A673 (cell line): ENCODE results near the gene SOX21.

Experiments used
- EZH2 ChIP-seq: fragments of 200-600 bp; sonication (generic); IDR thresholded peaks from 2 replicates; pipeline ENCODE4 v1.6.1; 2017; ENCODE audit warnings: borderline replicate concordance, low read depth, mild to moderate bottlenecking, mixed read lengths, antibody characterized with exemption, low read length; ENCODE audit not compliant: poor library complexity, severe bottlenecking
- TF ChIP-seq, protein P1 (sequence below): fragments of 300-800, 200-600 bp; sonication (generic); conservative IDR thresholded peaks from 2 replicates; pipeline ENCODE4 v1.5.1; 2017; ENCODE audit warnings: low read depth, mild to moderate bottlenecking, antibody characterized with exemption, low read length, moderate library complexity, mixed read lengths

DNA sequence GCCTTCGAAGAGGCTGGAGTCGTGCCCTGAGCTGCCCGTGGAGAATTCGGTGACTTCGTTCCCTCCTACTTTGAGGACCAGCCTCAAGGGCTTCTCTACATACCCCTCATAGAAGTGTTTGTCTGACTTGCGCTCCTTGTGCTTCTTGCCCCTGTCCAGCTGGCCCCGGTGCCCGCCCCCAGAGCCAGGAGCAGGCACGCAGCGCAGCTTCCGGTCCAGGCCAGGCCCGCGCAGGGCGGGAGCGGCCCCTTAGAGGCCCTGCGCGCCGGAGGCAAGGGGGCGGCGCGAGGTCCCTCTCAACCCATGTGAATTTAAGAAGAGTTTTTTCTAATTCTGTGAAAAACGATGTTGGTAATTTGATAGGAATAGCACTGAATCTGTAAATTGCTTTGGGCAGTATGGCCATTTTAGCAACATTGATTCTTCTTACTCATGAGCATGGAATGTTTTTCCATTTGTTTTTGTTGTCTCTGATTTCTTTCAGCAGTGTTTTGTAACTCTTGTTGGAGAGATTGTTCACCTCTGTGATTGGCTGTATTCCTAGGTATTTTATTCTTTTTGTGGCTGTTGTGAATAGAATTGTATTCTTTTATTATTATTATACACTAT is 46.9 kb upstream of the SOX21 start:
- TF ChIP-seq, protein P1, sequence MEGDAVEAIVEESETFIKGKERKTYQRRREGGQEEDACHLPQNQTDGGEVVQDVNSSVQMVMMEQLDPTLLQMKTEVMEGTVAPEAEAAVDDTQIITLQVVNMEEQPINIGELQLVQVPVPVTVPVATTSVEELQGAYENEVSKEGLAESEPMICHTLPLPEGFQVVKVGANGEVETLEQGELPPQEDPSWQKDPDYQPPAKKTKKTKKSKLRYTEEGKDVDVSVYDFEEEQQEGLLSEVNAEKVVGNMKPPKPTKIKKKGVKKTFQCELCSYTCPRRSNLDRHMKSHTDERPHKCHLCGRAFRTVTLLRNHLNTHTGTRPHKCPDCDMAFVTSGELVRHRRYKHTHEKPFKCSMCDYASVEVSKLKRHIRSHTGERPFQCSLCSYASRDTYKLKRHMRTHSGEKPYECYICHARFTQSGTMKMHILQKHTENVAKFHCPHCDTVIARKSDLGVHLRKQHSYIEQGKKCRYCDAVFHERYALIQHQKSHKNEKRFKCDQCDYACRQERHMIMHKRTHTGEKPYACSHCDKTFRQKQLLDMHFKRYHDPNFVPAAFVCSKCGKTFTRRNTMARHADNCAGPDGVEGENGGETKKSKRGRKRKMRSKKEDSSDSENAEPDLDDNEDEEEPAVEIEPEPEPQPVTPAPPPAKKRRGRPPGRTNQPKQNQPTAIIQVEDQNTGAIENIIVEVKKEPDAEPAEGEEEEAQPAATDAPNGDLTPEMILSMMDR: no peak
- TF ChIP-seq EZH2: no peak
